ENCODE measurements around the gene ZNF423.

ZNF423 gene

DNA sequence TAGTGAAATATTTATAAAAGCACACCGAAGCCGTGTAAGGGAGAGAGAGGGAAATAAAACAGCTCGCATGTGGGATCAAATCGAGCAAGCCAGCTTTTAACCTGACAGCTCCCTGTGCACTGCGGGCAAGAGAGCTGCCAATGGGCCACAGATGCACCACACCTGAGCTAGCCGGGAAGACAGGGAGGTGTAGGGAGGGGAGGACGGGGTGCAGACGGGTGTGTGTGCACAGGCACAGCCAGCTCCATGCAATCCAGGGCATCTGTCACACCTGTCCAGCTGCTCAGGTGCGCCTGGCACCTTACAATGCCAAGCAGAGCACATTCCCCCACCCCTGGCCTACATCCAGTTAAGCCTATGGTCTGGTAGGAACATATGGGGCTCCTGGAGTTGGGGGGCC is 412.3 kb downstream of the ZNF423 start:
- no peak for DNase-seq

DNA sequence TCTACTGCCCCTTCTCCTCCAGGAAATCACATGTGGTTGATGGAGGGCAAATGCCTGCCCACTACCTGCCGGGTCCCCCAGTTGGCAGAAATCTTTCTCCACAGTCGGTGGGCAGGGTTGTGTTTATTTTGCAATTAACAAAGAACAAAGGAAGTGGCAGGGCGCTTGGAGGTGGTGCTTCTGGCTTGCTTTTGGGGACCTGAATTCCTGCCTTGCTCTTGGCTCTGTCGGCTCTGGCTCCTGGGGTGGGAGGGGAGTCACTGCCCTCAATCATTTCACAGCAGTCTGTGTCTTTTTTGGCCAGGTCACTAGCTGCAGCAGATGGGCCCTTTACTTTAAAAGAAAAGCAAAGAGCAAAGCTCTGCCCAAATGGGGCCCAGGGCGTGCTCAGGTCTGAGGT is 413.1 kb downstream of the ZNF423 start:
- no peak for DNase-seq

DNA sequence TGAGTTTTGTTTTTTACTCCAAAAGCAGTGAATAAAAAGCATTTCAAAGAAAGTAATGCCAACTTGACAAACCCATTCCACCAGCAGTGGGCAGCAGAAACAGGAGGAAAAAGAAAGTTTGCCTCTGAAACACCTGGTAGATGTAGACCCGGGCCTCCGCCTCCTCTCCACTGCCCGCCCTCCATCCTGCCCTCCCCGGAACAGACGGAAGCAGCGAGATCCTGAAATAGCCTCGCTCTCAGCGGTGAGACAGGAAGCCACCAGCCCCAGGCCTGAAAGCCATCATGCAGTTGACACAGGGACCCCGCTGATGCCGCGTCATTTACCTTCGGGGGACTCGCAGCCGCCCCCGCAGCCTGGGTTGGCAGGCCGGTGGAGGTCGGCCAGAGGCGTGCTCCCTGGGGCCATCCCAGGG is 414.5 kb downstream of the ZNF423 start:
- DNase-seq = peak; percentile 11

- DNase-seq = no peak
Measured at GRCh38 chr16:49440156-49441065, 415.5 kb downstream of the ZNF423 start.

- DNase-seq = no peak
Measured at GRCh38 chr16:49439676-49440075, 416.2 kb downstream of the ZNF423 start.

DNA sequence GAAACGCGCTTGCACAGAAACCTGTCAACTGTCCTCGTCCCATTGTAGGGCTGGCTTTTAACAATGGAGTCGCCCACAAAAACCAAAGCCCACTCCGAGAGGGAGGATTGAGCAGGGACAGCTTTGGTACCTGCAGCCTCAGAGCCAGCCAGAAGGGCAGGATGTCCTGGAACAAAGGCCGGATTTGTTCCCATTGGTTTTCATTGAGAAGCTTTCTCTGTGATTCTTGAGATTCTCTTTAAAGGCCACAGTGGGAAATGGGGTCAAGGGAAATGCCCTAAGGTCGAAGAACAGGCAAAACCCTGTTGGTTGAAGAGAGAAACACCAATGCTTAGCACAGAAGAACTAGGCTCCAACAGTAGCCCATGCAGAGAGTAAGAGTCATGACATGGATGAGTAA is 416.9 kb downstream of the ZNF423 start:
- DNase-seq = no peak

All from MV-4-11 (cell line).